B cell (primary cell): Measurements from ENCODE around the gene TUSC7. TPM values are rescaled to one million over a fixed set of nuclear protein-coding genes. Genes with fewer than 3 reads are reported as not detected.

Source experiments
- ATAC-seq: fragments of 200-7000 bp; cut with Tn5 transposase; one replicate; pipeline ENCODE4 v1.10.0; 2021; ENCODE audit warnings: low read depth, mild to moderate bottlenecking, moderate number of reproducible peaks, moderate library complexity
- CTCF ChIA-PET: fragments of 350-600 bp; sonication (Branson Sonifier 250); formaldehyde crosslinking; loops from one replicate; lab custom pipeline; 2021; ENCODE audit warnings: antibody characterized with exemption, inconsistent platforms; lab: Charles Lee
- POLR2A ChIA-PET: fragments of 350-600 bp; sonication (Branson Sonifier 250); formaldehyde crosslinking; loops from one replicate; lab custom pipeline; 2021; ENCODE audit warnings: antibody characterized with exemption; lab: Charles Lee
- DNase-seq: peaks from one replicate; pipeline ENCODE4 v3.0.0; 2013
- H2AFZ ChIP-seq: 2 replicates; pipeline ENCODE4 v1.6.1; 2012; ENCODE audit warnings: mild to moderate bottlenecking, low read depth, low read length; ENCODE audit not compliant: insufficient read depth, poor library complexity, severe bottlenecking
- H3K27ac ChIP-seq, 2 donors: 1 replicate in 1 of 2; 2 replicates in 1 of 2; pipeline ENCODE4 v1.5.1; 2012 to 2013; ENCODE audit warnings: low read length in 2 of 2, mild to moderate bottlenecking in 2 of 2, moderate library complexity in 1 of 2
- H3K27me3 ChIP-seq, 4 experiments: fragments of 200-600 bp in 1 of 4; sonication (generic) in 1 of 4; replicated peaks in 1 of 4; 1 replicate in 2 of 4; 2 replicates in 2 of 4; pipeline versions ENCODE4 v1.6.1 to v1.7.0; 2013 to 2016; ENCODE audit warnings: low read length in 3 of 4, mild to moderate bottlenecking in 2 of 4, mixed read lengths in 1 of 4, moderate library complexity in 1 of 4; ENCODE audit not compliant: insufficient read depth in 4 of 4, control insufficient read depth in 3 of 4; ENCODE audit errors: control extremely low read depth in 1 of 4
- H3K36me3 ChIP-seq, 2 experiments: replicated peaks in 1 of 2; 1 replicate in 1 of 2; 2 replicates in 1 of 2; pipeline versions ENCODE4 v1.6.1 to v1.7.1; 2013; ENCODE audit warnings: low read length in 1 of 2; ENCODE audit not compliant: insufficient read depth in 2 of 2, control insufficient read depth in 1 of 2; ENCODE audit errors: control extremely low read depth in 1 of 2, extremely low read depth in 1 of 2
- H3K4me1 ChIP-seq, 2 donors: fragments of 200-600 bp in 1 of 2; sonication (generic) in 1 of 2; 1 replicate in 1 of 2; 2 replicates in 1 of 2; pipeline versions ENCODE4 v1.5.1 to v1.6.1; 2013 to 2017; ENCODE audit warnings: low read length in 2 of 2; ENCODE audit not compliant: control insufficient read depth in 2 of 2, insufficient read depth in 2 of 2
- H3K4me2 ChIP-seq: replicated peaks from 2 replicates; pipeline ENCODE3; 2012; ENCODE audit warnings: mild to moderate bottlenecking, low read depth, low read length; ENCODE audit not compliant: poor library complexity, severe bottlenecking
- H3K4me3 ChIP-seq, 5 experiments: fragments of 200-600 bp in 1 of 5; sonication (generic) in 1 of 5; 1 replicate in 3 of 5; 2 replicates in 2 of 5; pipeline versions ENCODE4 v1.5.1 to v1.7.0; 2011 to 2016; ENCODE audit warnings: low read length in 4 of 5, mild to moderate bottlenecking in 4 of 5, low read depth in 2 of 5, control low read depth in 1 of 5, moderate library complexity in 1 of 5; ENCODE audit not compliant: insufficient read depth in 1 of 5; ENCODE audit errors: control extremely low read depth in 1 of 5, extremely low read depth in 1 of 5
- H3K79me2 ChIP-seq: fragments of 200-600 bp; sonication (generic); one replicate; pipeline ENCODE4 v1.6.0; 2016; ENCODE audit warnings: low read length; ENCODE audit not compliant: control insufficient read depth, insufficient read depth
- H3K9ac ChIP-seq: fragments of 200-600 bp; sonication (generic); 2 replicates; pipeline ENCODE4 v1.6.1; 2017; ENCODE audit warnings: mild to moderate bottlenecking, low read length, moderate library complexity
- H3K9me3 ChIP-seq, 3 donors: one replicate each; pipeline versions ENCODE4 v1.6.1 to v1.7.1; 2013; ENCODE audit warnings: low read length in 2 of 3; ENCODE audit not compliant: control insufficient read depth in 2 of 3, insufficient read depth in 1 of 3; ENCODE audit errors: control extremely low read depth in 1 of 3
- H4K20me1 ChIP-seq: 2 replicates; pipeline ENCODE4 v1.6.0; 2012; ENCODE audit warnings: mild to moderate bottlenecking, low read length; ENCODE audit not compliant: insufficient read depth, control insufficient read depth, poor library complexity, severe bottlenecking
- H3K27ac Mint-ChIP-seq: one replicate; pipeline ENCODE4 v1.8.0; 2021; ENCODE audit warnings: mixed read lengths
- H3K27me3 Mint-ChIP-seq: one replicate; pipeline ENCODE4 v1.8.0; 2021; ENCODE audit warnings: mixed read lengths
- H3K4me1 Mint-ChIP-seq: one replicate; pipeline ENCODE4 v1.8.0; 2021; ENCODE audit warnings: mixed read lengths
- H3K4me3 Mint-ChIP-seq: one replicate; pipeline ENCODE4 v1.8.0; 2021; ENCODE audit warnings: mixed read lengths
- H3K9me3 Mint-ChIP-seq: one replicate; pipeline ENCODE4 v1.8.0; 2022; ENCODE audit warnings: mixed read lengths; ENCODE audit not compliant: insufficient read depth
- CTCF ChIP-seq: fragments of 200-600 bp; IDR thresholded peaks from one replicate; pipeline ENCODE4 v1.8.0; 2022; ENCODE audit warnings: antibody characterized with exemption, mild to moderate bottlenecking
- EZH2 ChIP-seq: IDR thresholded peaks from 2 replicates; pipeline ENCODE4 v1.6.1; 2012; ENCODE audit warnings: borderline replicate concordance, low read depth, mild to moderate bottlenecking, moderate library complexity, low read length; ENCODE audit not compliant: insufficient read depth, poor library complexity, severe bottlenecking
- WGBS: methylation state at CpG from one replicate; pipeline ENCODE4 v1.1.5; 2013; ENCODE audit warnings: missing lambda C conversion rate; ENCODE audit not compliant: insufficient coverage; 5-methylcytosine and 5-hydroxymethylcytosine counted together
- intact Hi-C: fragments of 100-400 bp; cut with micrococcal nuclease; formaldehyde crosslinking; loops from one replicate; pipeline ENCODE4 v1.10.0; 2022
- polyA plus RNA-seq: library from polyadenylated mRNA; depleted of rRNA; stranded (reverse); fragments of >200 nt; gene quantifications from 2 replicates; pipeline ENCODE4 v1.2.3, GENCODE V29; 2012
- total RNA-seq, 2 donors: library from RNA; stranded (reverse); fragments of 120-200 nt in 1 of 2; gene quantifications; 1 replicate in 1 of 2; 2 replicates in 1 of 2; pipeline versions ENCODE4 v1.2.3 to v1.2.4, GENCODE V29; 2013 to 2022

The TUSC7 gene
- total and polyA plus RNA-seq, 2 donors (not counting 1 experiment from before 2014, with no cell fraction given), result not detected

- H3K36me3 ChIP-seq, result no peaks in the 10 kb centered on the region
- no peaks in the 10 kb centered on the region for H4K20me1 ChIP-seq
- WGBS, result 100% methylated on average over 1 of the region's 4 CpGs
- H2AFZ ChIP-seq, result no peak overlapping the region
- H3K27ac Mint-ChIP-seq, result no peak overlapping the region
- no peaks in the 10 kb centered on the region for H3K79me2 ChIP-seq
- H3K9me3 ChIP-seq, result peaks cover 0 to 2% (median 0%) of the 10 kb centered on the region in 3 donors
- no peak overlapping the region for H3K4me2 ChIP-seq
- H3K27me3 ChIP-seq, result no peaks in the 10 kb centered on the region
- intact Hi-C loops, result no loop called here
- H3K9me3 Mint-ChIP-seq, result no peaks in the 10 kb centered on the region
- H3K27ac ChIP-seq, result no peak overlapping the region
- CTCF ChIA-PET, result no interaction called here
- DNase-seq (no peak), ATAC-seq (no peak)
- no peaks in the 10 kb centered on the region for H3K27me3 Mint-ChIP-seq
- TF ChIP-seq EZH2, result no peak
- TF ChIP-seq CTCF, result no peak
- no peak overlapping the region for H3K9ac ChIP-seq
- no peaks in the 10 kb centered on the region for H3K4me1 Mint-ChIP-seq
- no peak overlapping the region for H3K4me3 ChIP-seq
- H3K4me3 Mint-ChIP-seq, result no peak overlapping the region
- POLR2A ChIA-PET, result no interaction called here
- no peaks in the 10 kb centered on the region for H3K4me1 ChIP-seq
Measured at GRCh38 chr3:116702334-116702733, 7.2 kb upstream of the TUSC7 start.

- Histone ChIP-seq H2AFZ (no peak overlapping the region), H3K9me3 (peaks cover 0 to 1% (median 0%) of the 10 kb centered on the region in 3 donors), H3K27me3 (no peaks in the 10 kb centered on the region), H3K4me3 (no peak overlapping the region), H3K4me1 (no peaks in the 10 kb centered on the region), H4K20me1 (no peaks in the 10 kb centered on the region), H3K36me3 (no peaks in the 10 kb centered on the region), H3K9ac (no peak overlapping the region), H3K4me2 (no peak overlapping the region), H3K27ac (no peak overlapping the region), H3K79me2 (no peaks in the 10 kb centered on the region)
- CTCF ChIA-PET, result no interaction called here
- no peaks in the 10 kb centered on the region for H3K27me3 Mint-ChIP-seq
- no peaks in the 10 kb centered on the region for H3K4me1 Mint-ChIP-seq
- H3K9me3 Mint-ChIP-seq, result no peaks in the 10 kb centered on the region
- DNase-seq (no peak), ATAC-seq (no peak)
- POLR2A ChIA-PET, result no interaction called here
- WGBS, result 100% methylated on average over 1 of the region's 3 CpGs
- intact Hi-C loops, result no loop called here
- H3K27ac Mint-ChIP-seq, result no peak overlapping the region
- H3K4me3 Mint-ChIP-seq, result no peak overlapping the region
- TF ChIP-seq EZH2 (no peak), CTCF (no peak)
Measured at GRCh38 chr3:116707531-116707930, 2.0 kb upstream of the TUSC7 start.
